AG04450 (cell line): ENCODE measurements around the gene MXRA8. TPM values are rescaled to one million over a fixed set of nuclear protein-coding genes. Genes with fewer than 3 reads are reported as not detected.

Experiments used
- CTCF ChIA-PET: fragments of 300-600, 350-600 bp; formaldehyde crosslinking; extraction: SDS; loops from one replicate; lab custom pipeline; 2022; ENCODE audit warnings: antibody characterized with exemption, inconsistent platforms; lab: Charles Lee
- POLR2A ChIA-PET: fragments of 350-600 bp; formaldehyde crosslinking; extraction: SDS; loops from one replicate; lab custom pipeline; 2021; ENCODE audit warnings: antibody characterized with exemption, inconsistent platforms; lab: Yijun Ruan, JAX
- DNase-seq: peaks from one replicate; pipeline ENCODE4 v3.0.0-alpha.2; 2011; ENCODE audit warnings: low read depth, low spot score
- H3K27ac ChIP-seq: one replicate; pipeline ENCODE4 v1.5.1; 2012; ENCODE audit warnings: low read depth, low read length, control low read depth
- H3K27me3 ChIP-seq: one replicate; pipeline ENCODE4 v1.6.0; 2012; ENCODE audit warnings: low read length; ENCODE audit not compliant: control insufficient read depth, insufficient read depth
- H3K4me3 ChIP-seq: 2 replicates; pipeline ENCODE4 v1.5.1; 2011; ENCODE audit warnings: mild to moderate bottlenecking, low read depth, low read length, control low read depth
- H3K9me3 ChIP-seq: 2 replicates; pipeline ENCODE4 v1.5.1; 2012; ENCODE audit warnings: low read length; ENCODE audit not compliant: control insufficient read depth, insufficient read depth
- CTCF ChIP-seq: IDR thresholded peaks from 2 replicates; pipeline ENCODE4 v1.5.1; 2011; ENCODE audit warnings: low read depth, low read length, control low read depth, inconsistent platforms
- polyA plus RNA-seq: library from polyadenylated mRNA; depleted of rRNA; stranded (reverse); fragments of >200 nt; gene quantifications from 2 replicates; pipeline ENCODE4 v1.2.3, GENCODE V29; 2011

MXRA8 gene
- polyA plus RNA-seq, 1 experiment, result 186 TPM

GRCh38 chr1:1307923-1308755 lies 50.2 kb downstream of the MXRA8 start, which contains the start of the genes ACAP3 and PUSL1:
ACAP3 (minus strand) TSS chr1:1307930; CDS start chr1:1307815, 115 bp downstream.
PUSL1 (plus strand) TSS chr1:1308597; CDS start chr1:1308644, 47 bp downstream.
- peak; percentile 86 for DNase-seq
- ChIA-PET CTCF (no interaction called here), POLR2A (no interaction called here)
- H3K4me3 ChIP-seq, result peak within 1 kb of the TSS; percentile 72
- H3K27ac ChIP-seq, result peak within 1 kb of the TSS; percentile 61
- no peaks in the 10 kb centered on the region; the same call in 1 of the 2 replicates for H3K9me3 ChIP-seq
- H3K27me3 ChIP-seq, result no peaks in the 10 kb centered on the region
- TF ChIP-seq CTCF, result no peak

- no peak for DNase-seq
- TF ChIP-seq CTCF, result no peak
These were observed 51.0 kb downstream of the MXRA8 start for GRCh38 chr1:1307261-1307922.

GRCh38 chr1:1306661-1307260 lies 51.6 kb downstream of the MXRA8 start:
- ChIA-PET CTCF (no interaction called here), POLR2A (no interaction called here)
- Histone ChIP-seq H3K27me3 (no peaks in the 10 kb centered on the region), H3K9me3 (no peaks in the 10 kb centered on the region; the same call in 1 of the 2 replicates), H3K27ac (peak overlapping the region; percentile 21), H3K4me3 (peak overlapping the region; percentile 72)
- no peak for DNase-seq
- no peak for TF ChIP-seq CTCF

More at GRCh38 chr1:1307261-1307922, 51.0 kb downstream of the MXRA8 start:
- H3K9me3 ChIP-seq, result no peaks in the 10 kb centered on the region; the same call in 1 of the 2 replicates
- no peaks in the 10 kb centered on the region for H3K27me3 ChIP-seq
- peak overlapping the region; percentile 72 for H3K4me3 ChIP-seq
- H3K27ac ChIP-seq, result peak overlapping the region; percentile 21
- POLR2A ChIA-PET, result no interaction called here
- CTCF ChIA-PET, result no interaction called here

- CTCF ChIA-PET, result no interaction called here
- POLR2A ChIA-PET, result interaction anchor here (1.0 to 1.3 kb wide), 2 partner anchors 15 to 69 kb away, joined by 4 to 5 read pairs; partner anchors contain the start of gene AURKAIP1
- no peaks in the 10 kb centered on the region; the same call in 1 of the 2 replicates for H3K9me3 ChIP-seq
- H3K27ac ChIP-seq, result peak overlapping the region; percentile 89
- H3K27me3 ChIP-seq, result no peaks in the 10 kb centered on the region
- TF ChIP-seq CTCF, result peak; percentile 32
- no peak for DNase-seq
- peak overlapping the region; percentile 72 for H3K4me3 ChIP-seq
These were observed 52.2 kb downstream of the MXRA8 start for GRCh38 chr1:1306070-1306660.
